Type B pancreatic cell (in vitro differentiated cells): ENCODE results near the gene SMYD3. TPM values are rescaled to one million over a fixed set of nuclear protein-coding genes. Genes with fewer than 3 reads are reported as not detected.

Experiments
- DNase-seq: peaks from one replicate; pipeline ENCODE4 v3.0.0; 2021; ENCODE audit warnings: mixed read lengths; ENCODE audit not compliant: unreplicated experiment; ENCODE audit errors: extremely low spot score
- H3K27ac Mint-ChIP-seq: 2 replicates; pipeline ENCODE4 v1.8.0; 2021; ENCODE audit warnings: mild to moderate bottlenecking, mixed read lengths
- H3K27me3 Mint-ChIP-seq: 2 replicates; pipeline ENCODE4 v1.8.0; 2021; ENCODE audit warnings: mixed read lengths
- H3K36me3 Mint-ChIP-seq: 2 replicates; pipeline ENCODE4 v1.8.0; 2021; ENCODE audit warnings: mixed read lengths
- H3K4me1 Mint-ChIP-seq: one replicate; pipeline ENCODE4 v1.8.0; 2021; ENCODE audit warnings: mixed read lengths; ENCODE audit not compliant: unreplicated experiment
- H3K4me3 Mint-ChIP-seq: 2 replicates; pipeline ENCODE4 v1.8.0; 2021; ENCODE audit warnings: mild to moderate bottlenecking, mixed read lengths
- H3K9me3 Mint-ChIP-seq: 2 replicates; pipeline ENCODE4 v1.8.0; 2021; ENCODE audit warnings: mixed read lengths
- total RNA-seq: library from RNA; stranded (reverse); gene quantifications from 2 replicates; pipeline ENCODE4 v1.2.1, GENCODE V29; 2021; ENCODE audit warnings: low replicate concordance
- TF ChIP-seq, protein P1 (sequence below): fragments of 200-600 bp; sonication (generic); conservative IDR thresholded peaks from 2 replicates; pipeline ENCODE4 v1.5.0; 2021; ENCODE audit warnings: antibody characterized with exemption, mild to moderate bottlenecking

SMYD3 gene
- total RNA-seq, 1 donor from 2014 or later: 19.4 TPM

DNA sequence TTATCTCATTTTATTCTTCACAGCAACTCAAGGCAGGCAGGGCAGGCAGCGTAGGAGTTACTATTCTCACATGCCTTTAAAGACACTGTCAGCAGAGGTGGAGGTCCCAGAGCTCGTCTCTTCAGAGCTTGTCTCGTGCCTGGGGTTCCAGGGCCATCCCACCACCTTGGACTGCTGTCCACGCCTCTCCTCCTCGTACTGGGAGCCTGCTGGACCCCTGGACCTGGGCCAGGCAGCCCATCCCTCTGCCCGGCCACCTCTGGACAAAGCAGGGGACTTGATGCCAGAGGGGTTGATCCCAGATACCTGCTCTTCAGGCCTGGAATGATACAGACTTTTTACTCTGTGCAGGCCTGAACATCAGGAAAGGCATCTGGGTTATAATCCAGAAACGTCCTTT is 805.4 kb downstream of the SMYD3 start:
- Mint-ChIP-seq H3K36me3 (peaks cover 8% of the 10 kb centered on the region), H3K4me1 (no peaks in the 10 kb centered on the region), H3K4me3 (no peak overlapping the region), H3K27ac (no peak overlapping the region), H3K9me3 (no peaks in the 10 kb centered on the region), H3K27me3 (no peaks in the 10 kb centered on the region)
- DNase-seq: no peak
- TF ChIP-seq, protein P1, sequence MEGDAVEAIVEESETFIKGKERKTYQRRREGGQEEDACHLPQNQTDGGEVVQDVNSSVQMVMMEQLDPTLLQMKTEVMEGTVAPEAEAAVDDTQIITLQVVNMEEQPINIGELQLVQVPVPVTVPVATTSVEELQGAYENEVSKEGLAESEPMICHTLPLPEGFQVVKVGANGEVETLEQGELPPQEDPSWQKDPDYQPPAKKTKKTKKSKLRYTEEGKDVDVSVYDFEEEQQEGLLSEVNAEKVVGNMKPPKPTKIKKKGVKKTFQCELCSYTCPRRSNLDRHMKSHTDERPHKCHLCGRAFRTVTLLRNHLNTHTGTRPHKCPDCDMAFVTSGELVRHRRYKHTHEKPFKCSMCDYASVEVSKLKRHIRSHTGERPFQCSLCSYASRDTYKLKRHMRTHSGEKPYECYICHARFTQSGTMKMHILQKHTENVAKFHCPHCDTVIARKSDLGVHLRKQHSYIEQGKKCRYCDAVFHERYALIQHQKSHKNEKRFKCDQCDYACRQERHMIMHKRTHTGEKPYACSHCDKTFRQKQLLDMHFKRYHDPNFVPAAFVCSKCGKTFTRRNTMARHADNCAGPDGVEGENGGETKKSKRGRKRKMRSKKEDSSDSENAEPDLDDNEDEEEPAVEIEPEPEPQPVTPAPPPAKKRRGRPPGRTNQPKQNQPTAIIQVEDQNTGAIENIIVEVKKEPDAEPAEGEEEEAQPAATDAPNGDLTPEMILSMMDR: no peak

DNA sequence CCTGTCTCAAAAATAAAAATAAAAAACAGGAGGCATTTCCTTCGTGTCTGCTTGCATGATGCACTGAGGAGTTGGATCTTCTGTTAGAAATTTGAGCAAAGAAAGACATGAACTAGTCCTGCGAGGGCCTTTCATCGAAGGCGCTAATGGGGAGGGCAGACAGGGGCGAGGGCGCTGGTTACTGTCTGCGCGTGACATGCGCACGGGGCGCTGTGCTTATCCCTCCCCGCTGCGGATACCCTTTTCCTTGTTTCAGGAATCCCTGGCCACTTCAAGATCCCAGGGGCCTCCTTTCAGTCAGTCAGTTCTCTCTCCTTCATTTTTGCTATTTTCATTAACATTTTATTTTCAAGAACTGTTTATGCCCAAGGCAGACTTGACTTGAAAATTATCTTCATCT is 806.4 kb downstream of the SMYD3 start:
- peaks cover 8% of the 10 kb centered on the region for H3K36me3 Mint-ChIP-seq
- H3K9me3 Mint-ChIP-seq: no peaks in the 10 kb centered on the region
- TF ChIP-seq, protein P1: no peak
- H3K4me1 Mint-ChIP-seq: no peaks in the 10 kb centered on the region
- no peak overlapping the region for H3K4me3 Mint-ChIP-seq
- no peak for DNase-seq
- H3K27me3 Mint-ChIP-seq: no peaks in the 10 kb centered on the region
- no peak overlapping the region for H3K27ac Mint-ChIP-seq

Other genes starting within 250 kb of the SMYD3 start
- 12.9 and 14.7 TPM in 2 replicates for gene TFB2M, start 59.0 kb upstream of the SMYD3 start, total RNA-seq
- 15.5 and 17.9 TPM in 2 replicates for gene CNST, start 59.2 kb upstream of the SMYD3 start, total RNA-seq
- 18.1 and 34.1 TPM in 2 replicates for gene SCCPDH, start 217.1 kb upstream of the SMYD3 start, total RNA-seq